OCI-LY3 (cell line): ENCODE measurements around the gene DOCK4.

Experiments
- H2AFZ ChIP-seq: fragments of 200-600, 300-600 bp; shearing (Covaris generic); 2 replicates; pipeline ENCODE4 v1.6.0; 2014; ENCODE audit warnings: antibody characterized with exemption, low read depth, low read length
- H3K27ac ChIP-seq: fragments of 200-600, 300-600 bp; sonication (generic); 2 replicates; pipeline ENCODE4 v1.5.1; 2014; ENCODE audit warnings: mild to moderate bottlenecking, low read length, moderate library complexity, mixed read lengths
- H3K27me3 ChIP-seq: fragments of 200-600, 300-600 bp; sonication (generic); 2 replicates; pipeline ENCODE4 v1.6.1; 2014; ENCODE audit warnings: low read depth, low read length, mixed read lengths
- H3K36me3 ChIP-seq: fragments of 200-600, 300-600 bp; sonication (generic); replicated peaks from 2 replicates; pipeline ENCODE3; 2014; ENCODE audit warnings: low read depth, low read length, mixed read lengths
- H3K4me1 ChIP-seq: fragments of 300-600, 200-600 bp; sonication (generic); 2 replicates; pipeline ENCODE4 v1.6.1; 2014; ENCODE audit warnings: low read length, mixed read lengths
- H3K4me2 ChIP-seq: fragments of 200-600, 300-600 bp; sonication (generic); 2 replicates; pipeline ENCODE4 v1.6.1; 2014; ENCODE audit warnings: low read length, mixed read lengths
- H3K4me3 ChIP-seq: fragments of 300-600, 200-600 bp; sonication (generic); 2 replicates; pipeline ENCODE4 v1.5.1; 2014; ENCODE audit warnings: antibody characterized with exemption, mild to moderate bottlenecking, low read length, moderate library complexity
- H3K79me2 ChIP-seq: fragments of 300-600, 200-600 bp; shearing (Covaris generic); 2 replicates; pipeline ENCODE4 v1.6.1; 2014; ENCODE audit warnings: mild to moderate bottlenecking, low read length, mixed read lengths
- H3K9ac ChIP-seq: fragments of 300-600, 200-600 bp; shearing (Covaris generic); 2 replicates; pipeline ENCODE4 v1.6.0; 2014; ENCODE audit warnings: mild to moderate bottlenecking, low read length, moderate library complexity
- H3K9me3 ChIP-seq: fragments of 200-600, 300-600 bp; shearing (Covaris generic); 2 replicates; pipeline ENCODE4 v1.6.1; 2014; ENCODE audit warnings: low read length, mixed read lengths; ENCODE audit not compliant: insufficient read depth
- H4K20me1 ChIP-seq: fragments of 200-600, 300-600 bp; sonication (generic); 2 replicates; pipeline ENCODE4 v1.6.1; 2016; ENCODE audit warnings: low read length, mixed read lengths; ENCODE audit not compliant: insufficient read depth
- CTCF ChIP-seq: fragments of 200-600, 300-600 bp; sonication (generic); IDR thresholded peaks from 2 replicates; pipeline ENCODE4 v1.5.1; 2014; ENCODE audit warnings: antibody characterized with exemption, low read length, low read depth
- EZH2phosphoT487 ChIP-seq: fragments of 200-600 bp; shearing (Covaris generic); IDR thresholded peaks from 2 replicates; pipeline ENCODE4 v1.6.1; 2018; ENCODE audit warnings: antibody characterized with exemption, mixed run types, low read depth

Gene DOCK4

GRCh38 chr7:111829221-111829620, 377.0 kb downstream of the DOCK4 start:
- no peaks in the 10 kb centered on the region for H3K27me3 ChIP-seq
- no peaks in the 10 kb centered on the region for H3K4me1 ChIP-seq
- no peaks in the 10 kb centered on the region for H3K9me3 ChIP-seq
- no peaks in the 10 kb centered on the region for H4K20me1 ChIP-seq
- H3K9ac ChIP-seq, result no peak overlapping the region
- H3K4me2 ChIP-seq, result no peak overlapping the region
- TF ChIP-seq CTCF, result no peak
- TF ChIP-seq EZH2phosphoT487, result no peak
- no peak overlapping the region for H3K4me3 ChIP-seq
- H3K27ac ChIP-seq, result no peak overlapping the region
- H2AFZ ChIP-seq, result no peak overlapping the region
- H3K36me3 ChIP-seq, result no peaks in the 10 kb centered on the region
- no peaks in the 10 kb centered on the region for H3K79me2 ChIP-seq

- Histone ChIP-seq H3K9ac (no peak overlapping the region), H4K20me1 (no peaks in the 10 kb centered on the region), H3K9me3 (no peaks in the 10 kb centered on the region), H3K27me3 (no peaks in the 10 kb centered on the region), H3K27ac (no peak overlapping the region), H3K4me2 (no peak overlapping the region), H2AFZ (no peak overlapping the region), H3K4me1 (no peaks in the 10 kb centered on the region), H3K36me3 (no peaks in the 10 kb centered on the region), H3K4me3 (no peak overlapping the region), H3K79me2 (no peaks in the 10 kb centered on the region)
- TF ChIP-seq EZH2phosphoT487 (no peak), CTCF (no peak)
Observed at GRCh38 chr7:111827863-111828504, 378.2 kb downstream of the DOCK4 start.

GRCh38 chr7:111825046-111825445, 381.2 kb downstream of the DOCK4 start:
- Histone ChIP-seq H3K9ac (no peak overlapping the region), H3K27ac (no peak overlapping the region), H3K4me2 (no peak overlapping the region), H4K20me1 (no peaks in the 10 kb centered on the region), H3K9me3 (no peaks in the 10 kb centered on the region), H3K27me3 (no peaks in the 10 kb centered on the region), H2AFZ (no peak overlapping the region), H3K4me1 (no peaks in the 10 kb centered on the region), H3K4me3 (no peak overlapping the region), H3K79me2 (no peaks in the 10 kb centered on the region), H3K36me3 (no peaks in the 10 kb centered on the region)
- TF ChIP-seq CTCF (no peak), EZH2phosphoT487 (no peak)

- Histone ChIP-seq H3K4me3 (no peak overlapping the region), H3K79me2 (no peaks in the 10 kb centered on the region), H3K36me3 (no peaks in the 10 kb centered on the region), H3K27me3 (no peaks in the 10 kb centered on the region), H2AFZ (no peak overlapping the region), H3K4me2 (no peak overlapping the region), H3K9ac (no peak overlapping the region), H3K9me3 (no peaks in the 10 kb centered on the region), H3K27ac (no peak overlapping the region), H3K4me1 (no peaks in the 10 kb centered on the region), H4K20me1 (no peaks in the 10 kb centered on the region)
- no peak for TF ChIP-seq CTCF
- no peak for TF ChIP-seq EZH2phosphoT487
Observed at GRCh38 chr7:111823826-111824225, 382.4 kb downstream of the DOCK4 start.
